Tibial nerve (tissue), 4 donors: ENCODE data around the gene DCTN1. TPM values are rescaled to one million over a fixed set of nuclear protein-coding genes. Genes with fewer than 3 reads are reported as not detected.

ENCODE experiments used
- DNase-seq, 2 donors: peaks; one replicate each; pipeline ENCODE4 v3.0.0-alpha.2; 2019; ENCODE audit warnings: low spot score in 2 of 2
- H3K27ac ChIP-seq, 4 donors: fragments of 200-600 bp; sonication (generic) in 3 of 4; one replicate each; pipeline ENCODE4 v1.5.1; 2017 to 2019; ENCODE audit warnings: mild to moderate bottlenecking in 1 of 4
- H3K27me3 ChIP-seq, 2 donors: fragments of 200-600 bp; sonication (generic) in 1 of 2; one replicate each; pipeline versions ENCODE4 v1.5.1 to v1.6.0; 2017 to 2019
- H3K36me3 ChIP-seq, 3 donors: fragments of 200-600 bp; sonication (generic); one replicate each; pipeline ENCODE4 v1.5.1; 2018 to 2019
- H3K4me1 ChIP-seq, 4 donors: fragments of 200-600 bp; sonication (generic) in 3 of 4; one replicate each; pipeline ENCODE4 v1.5.1; 2017 to 2019
- H3K4me3 ChIP-seq, 4 donors: fragments of 200-600 bp; sonication (generic) in 3 of 4; one replicate each; pipeline ENCODE4 v1.5.1; 2017 to 2019; ENCODE audit warnings: mild to moderate bottlenecking in 1 of 4, moderate library complexity in 1 of 4
- H3K9me3 ChIP-seq, 4 donors: fragments of 200-600 bp; sonication (generic) in 3 of 4; one replicate each; pipeline ENCODE4 v1.5.1; 2017 to 2019
- EP300 ChIP-seq, 2 donors: sonication (generic); formaldehyde crosslinking; IDR thresholded peaks; one replicate each; pipeline ENCODE4 v1.6.1; 2017; ENCODE audit warnings: antibody characterized with exemption in 2 of 2, mild to moderate bottlenecking in 1 of 2
- POLR2A ChIP-seq, 2 donors: fragments of 450-650 bp; IDR thresholded peaks; one replicate each; pipeline ENCODE4 v1.6.1; 2017; ENCODE audit warnings: antibody characterized with exemption in 2 of 2, mild to moderate bottlenecking in 2 of 2, moderate library complexity in 2 of 2
- WGBS, 2 donors: methylation state at CpG; one replicate each; pipeline ENCODE4 v1.1.5; 2018; 5-methylcytosine and 5-hydroxymethylcytosine counted together
- total RNA-seq, 4 donors: library from RNA; depleted of rRNA; stranded (reverse); fragments of >200 nt; gene quantifications; one replicate each; pipeline ENCODE4 v1.1.0, GENCODE V29; 2016
- TF ChIP-seq, protein P1 (sequence below), 5 experiments: fragments of 200-600 bp in 3 of 5; fragments of 450-650 bp in 2 of 5; sonication (generic) in 3 of 5; IDR thresholded peaks; one replicate each; pipeline ENCODE4 v1.5.1; 2016 to 2019; ENCODE audit warnings: antibody characterized with exemption in 5 of 5, mild to moderate bottlenecking in 3 of 5, moderate library complexity in 2 of 5

Gene DCTN1
- total RNA-seq, 4 donors from 2014 or later, result 122 to 157 (median 140) TPM

DNA sequence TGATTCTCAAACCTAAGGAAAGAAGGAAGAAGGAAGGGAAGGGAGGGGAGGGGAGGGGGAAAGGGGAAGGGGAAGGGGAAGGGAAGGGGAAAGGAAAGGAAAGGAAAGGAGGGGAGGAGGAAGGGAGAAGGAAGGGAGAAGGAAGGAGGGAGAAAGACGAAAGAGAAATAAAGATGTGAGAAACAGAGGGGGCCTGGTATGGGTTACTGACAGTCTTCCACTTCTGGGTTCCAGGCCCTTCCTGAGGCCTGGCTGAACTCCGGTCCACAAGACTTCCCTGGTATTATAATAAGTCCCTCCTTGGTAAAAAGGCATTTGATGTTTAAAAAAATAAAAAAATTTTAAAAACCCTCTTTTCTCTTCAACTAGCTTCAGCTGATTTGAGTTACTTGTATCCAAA, 54.3 kb downstream of the DCTN1 start:
- WGBS, 2 donors, result 85 to 90% methylated on average over 2 of the region's 2 CpGs
- no peak overlapping the region for H3K4me3 ChIP-seq
- no peak for DNase-seq

DNA sequence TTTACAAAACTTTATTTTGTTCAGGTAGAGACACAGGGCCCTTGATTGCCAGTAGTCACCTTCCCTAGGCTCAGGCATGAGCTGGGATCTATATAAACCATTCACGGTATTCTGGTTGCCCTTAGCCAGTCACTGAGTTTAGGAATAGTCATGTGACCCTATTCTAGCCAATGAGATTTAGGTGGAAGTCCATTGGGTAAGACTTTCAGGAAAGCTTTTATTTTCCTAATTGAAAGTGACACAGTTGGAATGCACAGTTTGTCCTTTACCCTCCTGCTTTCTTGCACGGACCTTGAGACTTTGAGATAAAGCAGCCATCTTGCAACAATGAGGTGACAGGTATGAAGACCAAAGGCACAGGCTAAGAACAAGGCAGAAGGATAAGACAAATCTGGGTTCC, 58.4 kb downstream of the DCTN1 start:
- TF ChIP-seq, protein P1, sequence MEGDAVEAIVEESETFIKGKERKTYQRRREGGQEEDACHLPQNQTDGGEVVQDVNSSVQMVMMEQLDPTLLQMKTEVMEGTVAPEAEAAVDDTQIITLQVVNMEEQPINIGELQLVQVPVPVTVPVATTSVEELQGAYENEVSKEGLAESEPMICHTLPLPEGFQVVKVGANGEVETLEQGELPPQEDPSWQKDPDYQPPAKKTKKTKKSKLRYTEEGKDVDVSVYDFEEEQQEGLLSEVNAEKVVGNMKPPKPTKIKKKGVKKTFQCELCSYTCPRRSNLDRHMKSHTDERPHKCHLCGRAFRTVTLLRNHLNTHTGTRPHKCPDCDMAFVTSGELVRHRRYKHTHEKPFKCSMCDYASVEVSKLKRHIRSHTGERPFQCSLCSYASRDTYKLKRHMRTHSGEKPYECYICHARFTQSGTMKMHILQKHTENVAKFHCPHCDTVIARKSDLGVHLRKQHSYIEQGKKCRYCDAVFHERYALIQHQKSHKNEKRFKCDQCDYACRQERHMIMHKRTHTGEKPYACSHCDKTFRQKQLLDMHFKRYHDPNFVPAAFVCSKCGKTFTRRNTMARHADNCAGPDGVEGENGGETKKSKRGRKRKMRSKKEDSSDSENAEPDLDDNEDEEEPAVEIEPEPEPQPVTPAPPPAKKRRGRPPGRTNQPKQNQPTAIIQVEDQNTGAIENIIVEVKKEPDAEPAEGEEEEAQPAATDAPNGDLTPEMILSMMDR (IDR thresholded peaks at IDR 0.05), result no peak
- TF ChIP-seq POLR2A (IDR thresholded peaks at IDR 0.05) (no peak), EP300 (IDR thresholded peaks at IDR 0.05) (no peak)
- H3K36me3 ChIP-seq, result peaks cover 0 to 18% (median 0%) of the 10 kb centered on the region in 3 donors
- H3K4me1 ChIP-seq, result peaks cover 0 to 6% (median 0%) of the 10 kb centered on the region in 4 donors
- H3K9me3 ChIP-seq, result no peaks in the 10 kb centered on the region
- DNase-seq, result no peak
- 95 to 98% methylated on average over 2 of the region's 2 CpGs for WGBS, 2 donors
- no peak overlapping the region for H3K27ac ChIP-seq
- no peaks in the 10 kb centered on the region for H3K27me3 ChIP-seq
- H3K4me3 ChIP-seq, result no peak overlapping the region

More for the DNA sequence above, 54.3 kb downstream of the DCTN1 start:
- H3K36me3 ChIP-seq, result peaks cover 0 to 55% (median 9%) of the 10 kb centered on the region in 3 donors
- H3K4me1 ChIP-seq, result no peaks in the 10 kb centered on the region
- TF ChIP-seq, protein P1 (IDR thresholded peaks at IDR 0.05), result no peak
- TF ChIP-seq POLR2A (IDR thresholded peaks at IDR 0.05), result no peak
- TF ChIP-seq EP300 (IDR thresholded peaks at IDR 0.05), result no peak
- H3K27ac ChIP-seq, result no peak overlapping the region
- no peaks in the 10 kb centered on the region for H3K9me3 ChIP-seq
- no peaks in the 10 kb centered on the region for H3K27me3 ChIP-seq

DNA sequence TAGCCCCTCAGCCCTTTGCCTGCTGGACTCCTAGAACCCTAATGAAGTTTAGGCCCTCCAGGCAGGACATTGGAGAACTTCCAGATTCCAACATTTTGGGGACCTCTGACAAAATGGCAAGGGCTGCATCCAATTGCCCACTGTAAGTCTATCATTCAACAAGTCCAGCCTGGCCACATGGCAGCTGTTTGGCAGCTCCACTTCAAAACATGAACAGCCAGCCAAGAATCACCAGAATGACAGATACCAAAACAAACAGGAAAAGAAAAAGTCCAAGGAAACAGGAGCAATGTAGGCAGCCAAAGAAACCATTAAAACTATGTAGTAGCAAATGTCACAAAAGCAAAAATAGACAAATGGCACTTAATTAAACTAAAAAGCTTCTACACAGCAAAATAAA, 62.4 kb downstream of the DCTN1 start:
- Histone ChIP-seq H3K27ac (no peak overlapping the region), H3K36me3 (peaks cover 0 to 21% (median 4%) of the 10 kb centered on the region in 3 donors), H3K27me3 (no peaks in the 10 kb centered on the region), H3K4me1 (peaks cover 0 to 6% (median 0%) of the 10 kb centered on the region in 4 donors), H3K4me3 (no peak overlapping the region), H3K9me3 (no peaks in the 10 kb centered on the region)
- no peak for DNase-seq
- TF ChIP-seq, protein P1 (IDR thresholded peaks at IDR 0.05), result no peak
- TF ChIP-seq EP300 (IDR thresholded peaks at IDR 0.05), result no peak
- no peak for TF ChIP-seq POLR2A (IDR thresholded peaks at IDR 0.05)

DNA sequence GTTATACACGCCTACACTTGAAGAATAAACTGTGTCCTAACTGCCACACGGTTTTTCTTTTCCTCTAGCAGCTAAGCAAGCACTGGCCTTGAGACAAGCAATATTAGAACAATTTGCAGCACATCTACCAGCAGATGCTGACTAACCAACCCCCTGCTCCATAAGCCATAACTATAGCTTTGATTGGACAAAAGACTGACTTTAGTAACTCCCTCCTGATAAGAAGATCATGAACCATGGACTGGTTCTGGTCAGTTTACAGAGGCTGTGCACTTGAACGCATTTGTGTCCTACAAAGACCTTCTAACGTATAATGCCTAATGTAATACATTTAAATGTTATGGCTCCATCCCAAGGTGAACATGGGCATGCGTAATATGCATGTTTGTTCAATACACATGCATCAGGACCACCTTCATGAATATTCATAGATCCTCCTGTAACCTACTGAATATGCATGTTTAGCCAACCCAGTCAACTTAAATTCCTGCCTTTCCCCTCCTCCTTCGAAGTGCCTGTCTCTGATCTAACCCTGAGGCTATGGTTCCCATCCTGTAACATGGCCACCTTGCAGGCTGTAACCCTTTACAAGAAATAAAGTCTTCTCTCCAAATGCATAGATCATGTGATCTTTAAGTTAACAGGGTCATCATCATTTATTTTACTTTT, 63.4 kb downstream of the DCTN1 start:
- H3K9me3 ChIP-seq, result no peaks in the 10 kb centered on the region
- H3K27me3 ChIP-seq, result no peaks in the 10 kb centered on the region
- H3K4me3 ChIP-seq, result no peak overlapping the region
- H3K4me1 ChIP-seq, result peaks cover 0 to 6% (median 0%) of the 10 kb centered on the region in 4 donors
- no peak for DNase-seq
- H3K36me3 ChIP-seq, result peaks cover 0 to 30% (median 4%) of the 10 kb centered on the region in 3 donors
- TF ChIP-seq, protein P1 (IDR thresholded peaks at IDR 0.05), result no peak
- no peak for TF ChIP-seq POLR2A (IDR thresholded peaks at IDR 0.05)
- TF ChIP-seq EP300 (IDR thresholded peaks at IDR 0.05), result no peak
- H3K27ac ChIP-seq, result no peak overlapping the region
- WGBS, 2 donors, result 63 to 66% methylated on average over 6 of the region's 6 CpGs

DNA sequence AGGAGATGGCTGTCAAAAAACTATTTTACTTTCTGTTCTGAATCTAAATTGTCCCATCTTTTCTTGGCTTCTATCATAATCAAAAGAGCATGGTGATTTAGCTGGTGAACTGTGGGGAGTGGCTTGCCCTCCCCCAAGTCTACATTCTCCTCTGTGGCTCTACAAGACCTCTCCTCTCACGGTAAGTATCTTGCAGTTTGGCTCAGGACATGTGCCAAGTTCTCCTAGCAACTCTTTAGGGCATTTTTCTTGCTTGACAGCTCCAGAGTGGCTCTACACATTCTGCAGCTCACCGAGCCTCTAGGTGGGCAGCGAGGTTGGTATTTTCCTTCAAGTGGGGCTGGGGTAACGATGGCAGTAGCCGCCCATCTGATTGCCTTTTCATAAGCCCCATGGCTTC, 66.0 kb downstream of the DCTN1 start:
- Histone ChIP-seq H3K9me3 (no peaks in the 10 kb centered on the region), H3K4me1 (peaks cover 0 to 6% (median 0%) of the 10 kb centered on the region in 4 donors), H3K27me3 (no peaks in the 10 kb centered on the region), H3K4me3 (no peak overlapping the region), H3K27ac (no peak overlapping the region), H3K36me3 (peaks cover 0 to 43% (median 4%) of the 10 kb centered on the region in 3 donors)
- no peak for DNase-seq
- no peak for TF ChIP-seq EP300 (IDR thresholded peaks at IDR 0.05)
- TF ChIP-seq POLR2A (IDR thresholded peaks at IDR 0.05), result no peak
- TF ChIP-seq, protein P1 (IDR thresholded peaks at IDR 0.05), result no peak
- WGBS, 2 donors, result 78 to 85% methylated on average over 5 of the region's 5 CpGs
